Measurements from ENCODE around the gene SLC6A18.

The SLC6A18 gene

GRCh38 chr5:1235379-1235778 lies 10.2 kb downstream of the SLC6A18 start:
- DNase-seq (ENCODE audit: low spot score) = peak; percentile 57

DNA sequence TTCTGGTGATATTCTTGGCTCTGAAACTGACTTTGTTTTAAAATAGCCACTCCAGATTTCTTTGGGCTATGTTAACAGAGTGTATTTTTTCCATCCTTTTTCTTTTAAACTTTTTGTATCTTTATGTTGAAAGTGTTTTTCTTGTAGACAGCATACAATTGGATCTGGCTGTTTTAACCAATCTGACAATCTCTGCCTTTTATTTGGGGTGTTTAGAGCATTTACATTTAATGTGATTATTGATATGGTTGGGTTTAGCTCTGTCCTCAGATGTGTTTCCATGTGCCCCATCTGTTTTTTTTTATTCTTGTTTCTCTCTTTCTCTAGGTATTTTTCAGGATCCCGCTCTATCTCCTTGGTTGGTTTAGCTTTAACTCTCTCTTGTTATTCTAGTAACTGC lies 10.7 kb downstream of the SLC6A18 start:
- DNase-seq (ENCODE audit: low spot score) = no peak

DNA sequence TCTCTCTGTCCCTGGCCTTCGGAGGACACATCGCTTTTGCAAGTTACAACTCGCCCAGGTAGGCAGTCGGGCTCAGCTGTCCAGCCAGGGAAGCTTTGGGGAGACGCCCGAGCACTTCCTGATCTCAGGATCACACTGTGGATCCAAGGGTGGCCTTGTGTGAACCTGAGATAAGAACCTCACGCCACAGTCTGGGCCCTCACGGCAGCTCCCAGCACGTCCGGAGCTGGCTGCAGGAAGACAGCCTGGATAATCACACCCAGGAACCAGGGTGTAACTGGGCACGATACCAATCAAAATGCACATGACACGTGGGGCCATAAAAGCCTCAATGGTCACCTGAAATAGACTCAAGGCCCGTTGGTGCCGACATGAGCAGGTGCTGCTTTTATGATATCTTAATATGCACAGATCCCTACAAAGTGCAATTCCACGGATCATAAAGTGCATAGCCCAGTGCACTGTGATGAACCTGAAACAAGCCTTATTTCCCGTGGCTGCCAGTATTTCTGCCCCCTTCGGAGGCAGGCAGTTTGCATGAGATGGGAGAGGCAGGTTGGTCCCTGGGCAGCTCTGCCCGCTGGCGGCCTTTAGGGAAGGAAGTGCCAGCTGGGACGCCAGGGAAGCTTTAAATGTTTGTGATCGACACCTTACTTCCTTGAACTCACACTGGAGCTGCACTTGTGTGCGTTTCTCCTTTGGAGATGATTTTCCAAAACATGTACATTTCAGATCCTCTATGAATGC lies 14.5 kb downstream of the SLC6A18 start:
- DNase-seq (ENCODE audit: low spot score) = no peak

GRCh38 chr5:1240496-1241260 lies 15.5 kb downstream of the SLC6A18 start:
- no peak for DNase-seq (ENCODE audit: low spot score)

GRCh38 chr5:1241509-1242080 lies 16.4 kb downstream of the SLC6A18 start:
- DNase-seq (ENCODE audit: low spot score) = no peak

- DNase-seq (ENCODE audit: low spot score) = peak; percentile 44
Measured at GRCh38 chr5:1242733-1243486, 17.7 kb downstream of the SLC6A18 start.

DNA sequence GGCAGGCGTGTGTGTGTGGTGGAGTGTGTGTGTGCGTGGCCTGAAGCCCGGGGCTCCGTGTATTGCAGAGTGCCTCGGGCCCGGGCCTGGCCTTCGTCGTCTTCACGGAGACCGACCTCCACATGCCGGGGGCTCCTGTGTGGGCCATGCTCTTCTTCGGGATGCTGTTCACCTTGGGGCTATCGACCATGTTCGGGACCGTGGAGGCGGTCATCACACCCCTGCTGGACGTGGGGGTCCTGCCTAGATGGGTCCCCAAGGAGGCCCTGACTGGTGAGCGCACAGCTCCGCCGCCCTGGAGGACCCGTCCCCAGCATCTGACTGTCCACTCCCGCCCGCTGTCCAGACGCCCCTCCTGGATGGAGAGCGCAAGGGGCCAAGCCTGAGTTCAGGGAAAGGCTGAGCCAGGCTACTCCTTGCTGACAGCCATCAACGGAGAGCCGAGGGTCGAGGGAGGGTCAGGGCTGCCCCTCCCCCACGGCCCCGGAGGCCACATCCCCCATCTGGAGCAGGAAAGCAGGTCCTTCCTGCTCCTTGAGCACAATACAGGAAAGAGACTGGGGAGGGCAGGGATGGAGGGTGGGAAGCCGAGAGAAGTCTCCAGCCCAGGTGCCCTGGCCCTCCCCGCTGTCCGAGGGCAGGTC lies 18.4 kb downstream of the SLC6A18 start:
- no peak for DNase-seq (ENCODE audit: low spot score)

- no peak for DNase-seq (ENCODE audit: low spot score)
Measured at GRCh38 chr5:1244255-1244654, 19.1 kb downstream of the SLC6A18 start.

DNA sequence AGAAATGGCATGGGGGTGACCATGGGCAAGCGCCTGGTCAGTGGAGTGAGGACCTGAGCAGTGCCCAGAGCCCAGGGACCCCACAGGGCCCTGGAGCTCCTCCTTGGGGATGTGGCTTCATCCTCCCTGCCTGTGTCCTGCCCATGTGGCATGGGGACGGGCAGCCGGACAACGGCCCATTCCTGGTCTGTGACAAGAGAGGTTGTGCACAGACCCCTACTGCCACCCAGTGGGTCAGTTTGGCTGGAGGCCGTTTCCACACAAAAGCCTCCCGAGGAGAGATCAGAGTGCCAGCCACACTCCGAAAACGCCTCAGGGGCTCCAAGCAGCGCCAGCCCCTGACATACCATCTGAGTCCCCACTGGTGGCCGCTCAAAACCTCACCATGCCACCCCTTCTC lies 19.8 kb downstream of the SLC6A18 start:
- no peak for DNase-seq (ENCODE audit: low spot score)

DNA sequence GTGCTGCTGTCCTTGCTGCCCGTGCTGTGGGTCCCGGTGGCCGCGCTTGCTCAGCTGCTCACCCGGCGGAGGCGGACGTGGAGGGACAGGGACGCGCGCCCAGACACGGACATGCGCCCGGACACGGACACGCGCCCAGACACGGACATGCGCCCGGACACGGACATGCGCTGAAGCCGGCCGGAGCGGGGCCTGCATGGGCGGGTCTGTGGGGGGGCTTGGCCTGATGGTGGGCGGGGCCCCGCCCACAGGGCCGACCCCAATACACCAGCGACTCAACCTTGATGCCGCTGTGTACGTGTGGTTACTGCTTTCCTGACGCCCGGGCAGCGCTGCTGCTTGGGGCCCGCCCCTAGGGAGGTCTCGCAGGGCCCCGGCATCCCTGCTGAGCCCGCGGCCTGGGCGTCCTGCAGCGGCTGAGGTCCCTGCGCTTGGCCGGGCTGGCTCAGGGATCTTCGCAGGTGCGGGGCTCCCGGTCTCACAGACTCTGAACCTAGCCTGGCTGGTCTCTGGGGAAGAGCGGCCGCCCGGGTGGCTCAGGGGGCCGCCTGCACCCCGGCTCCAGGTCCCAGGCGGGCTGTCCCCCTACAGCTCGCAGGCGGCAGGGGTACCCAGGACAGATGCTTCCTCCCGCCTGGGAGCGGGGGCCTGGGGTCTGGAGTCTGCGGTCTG lies 20.9 kb downstream of the SLC6A18 start:
- DNase-seq (ENCODE audit: low spot score) = no peak

DNA sequence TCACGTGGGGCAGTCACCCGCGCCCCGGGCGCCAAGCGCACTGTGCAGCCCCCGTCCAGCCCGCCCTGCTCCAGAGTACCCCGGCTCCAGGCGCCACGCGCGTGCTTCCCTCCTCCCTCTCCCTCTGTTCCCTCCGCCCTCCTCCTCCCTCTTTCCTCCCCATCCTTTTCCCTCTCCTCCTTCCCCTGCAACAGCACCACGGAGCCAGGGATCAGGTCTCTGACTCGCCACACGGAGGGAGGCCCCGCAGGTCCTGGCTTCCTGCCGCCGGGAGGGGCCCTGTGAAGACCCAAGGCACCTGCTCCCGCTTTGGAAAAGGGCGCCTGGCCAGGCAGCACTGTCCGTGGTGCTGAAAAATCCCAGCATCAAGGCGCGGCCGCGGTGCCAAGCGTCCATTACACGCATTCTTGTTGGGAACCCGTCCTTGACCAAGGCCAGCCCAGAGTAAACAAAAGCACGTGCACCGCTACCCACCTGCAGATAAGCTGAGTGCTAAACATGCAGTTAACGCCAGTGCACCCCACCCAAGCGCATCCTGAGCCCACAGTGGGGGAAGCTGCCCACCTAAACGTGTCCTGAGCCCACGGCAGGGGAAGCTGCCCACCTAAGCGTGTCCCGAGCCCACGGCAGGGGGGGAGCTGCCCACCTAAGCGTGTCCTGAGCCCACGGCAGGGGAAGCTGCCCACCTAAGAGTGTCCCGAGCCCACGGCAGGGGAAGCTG lies 21.7 kb downstream of the SLC6A18 start:
- DNase-seq (ENCODE audit: low spot score) = no peak

- DNase-seq (ENCODE audit: low spot score) = no peak
Measured at GRCh38 chr5:1247811-1248210, 22.6 kb downstream of the SLC6A18 start.

DNA sequence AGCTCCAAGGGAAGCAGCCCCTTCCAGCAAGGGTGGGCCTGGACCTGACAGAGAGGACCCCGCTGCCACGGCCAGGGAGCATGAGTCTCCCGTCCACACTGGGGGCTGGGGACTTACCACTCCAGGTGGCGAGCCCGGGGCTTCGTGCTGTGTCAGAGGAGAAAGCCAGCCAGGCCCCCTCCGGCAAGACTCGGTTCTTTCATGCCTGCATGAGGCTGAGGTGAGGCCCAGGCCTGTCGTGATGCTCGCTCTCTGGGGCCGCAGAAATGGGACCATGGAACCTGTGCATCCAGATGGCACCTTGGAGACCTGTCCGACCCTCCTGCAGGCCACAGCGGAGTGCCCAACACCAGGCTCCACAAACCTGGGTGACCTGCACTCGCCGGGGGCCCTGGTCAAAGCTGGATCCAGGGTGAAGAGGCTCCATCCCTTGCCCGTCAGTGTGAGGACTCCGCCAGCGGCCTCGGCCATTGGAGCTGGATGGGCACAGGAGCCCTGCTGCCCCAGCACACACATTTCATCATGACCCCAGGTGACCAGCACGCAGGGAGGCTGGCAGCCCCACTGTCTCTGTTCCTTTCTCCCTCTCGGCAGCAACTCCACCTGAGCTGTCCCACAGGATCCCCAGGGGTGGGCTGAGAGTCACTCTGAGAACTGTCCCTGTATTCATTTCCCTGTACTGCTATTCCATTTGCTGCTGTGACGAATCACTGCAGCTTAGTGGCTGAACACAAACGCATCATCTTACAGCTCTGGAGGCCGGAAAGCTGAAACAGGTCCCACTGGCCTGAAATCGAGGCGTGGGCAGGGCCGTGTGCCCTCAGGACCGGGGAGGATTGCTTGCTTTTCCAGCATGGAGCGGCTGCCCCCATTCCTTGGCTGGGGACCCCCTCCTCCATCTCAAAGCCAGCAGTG lies 24.4 kb downstream of the SLC6A18 start:
- no peak for DNase-seq (ENCODE audit: low spot score)

DNA sequence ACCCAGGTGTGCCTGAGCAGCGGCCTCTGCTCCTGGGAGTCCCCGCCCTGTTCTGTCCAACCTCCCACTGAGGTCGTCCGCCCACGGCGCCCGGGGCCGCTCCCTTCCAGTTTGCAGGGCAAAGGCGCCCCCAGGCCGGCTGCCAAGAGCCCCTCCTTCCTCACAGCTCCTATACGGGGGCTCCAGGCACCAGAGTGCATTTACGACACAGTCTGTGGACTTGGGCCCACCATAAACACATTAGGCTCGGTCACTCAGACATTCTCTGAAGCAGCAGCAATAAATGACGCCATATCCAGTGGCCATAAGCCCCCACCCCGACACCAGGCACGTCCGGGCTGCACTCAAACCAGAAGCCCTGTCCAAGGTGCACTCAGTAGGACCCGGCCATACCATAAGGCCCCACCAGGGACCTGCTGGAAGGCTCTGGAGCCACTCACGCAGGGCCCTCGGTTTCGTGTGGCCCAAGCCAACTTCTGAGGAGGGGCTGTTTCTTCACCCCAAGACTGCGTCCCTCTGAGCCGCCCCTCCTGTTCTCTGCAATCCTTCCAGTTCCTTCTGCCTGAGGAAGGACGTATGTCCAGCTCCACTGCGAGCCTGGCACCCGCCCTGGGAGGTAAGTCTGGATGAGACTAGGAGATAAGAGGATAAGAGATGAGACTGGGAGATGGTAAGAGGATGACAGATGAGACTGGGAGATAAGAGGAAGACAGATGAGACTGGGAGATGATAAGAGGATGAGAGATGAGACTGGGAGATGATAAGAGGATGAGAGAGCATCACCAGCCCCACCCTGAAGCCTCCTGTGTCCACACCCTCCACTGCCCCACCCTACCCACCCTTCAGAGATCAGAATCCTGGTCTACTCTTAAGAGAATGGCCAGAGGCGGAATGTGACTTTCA lies 26.7 kb downstream of the SLC6A18 start:
- DNase-seq (ENCODE audit: low spot score) = no peak

DNA sequence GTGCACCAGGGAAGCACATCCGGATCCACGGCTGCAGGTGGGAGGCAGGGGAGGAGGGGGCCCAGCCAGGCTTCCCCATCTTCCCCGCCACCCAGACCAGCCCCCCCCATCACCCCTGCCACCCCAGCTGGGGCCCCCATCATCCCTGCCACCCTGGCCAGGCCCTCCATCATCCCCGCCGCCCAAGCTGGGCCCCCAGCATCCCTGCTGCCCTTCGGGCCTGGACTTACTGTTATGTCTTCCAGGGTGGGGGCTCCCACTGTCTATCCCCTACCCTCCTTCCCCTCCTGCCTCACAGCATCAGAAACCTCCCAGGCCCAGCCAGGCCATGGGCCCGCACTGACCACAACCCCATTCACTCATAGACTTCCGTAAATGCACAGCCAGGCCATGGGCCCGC lies 27.5 kb downstream of the SLC6A18 start:
- DNase-seq (ENCODE audit: low spot score) = no peak

DNA sequence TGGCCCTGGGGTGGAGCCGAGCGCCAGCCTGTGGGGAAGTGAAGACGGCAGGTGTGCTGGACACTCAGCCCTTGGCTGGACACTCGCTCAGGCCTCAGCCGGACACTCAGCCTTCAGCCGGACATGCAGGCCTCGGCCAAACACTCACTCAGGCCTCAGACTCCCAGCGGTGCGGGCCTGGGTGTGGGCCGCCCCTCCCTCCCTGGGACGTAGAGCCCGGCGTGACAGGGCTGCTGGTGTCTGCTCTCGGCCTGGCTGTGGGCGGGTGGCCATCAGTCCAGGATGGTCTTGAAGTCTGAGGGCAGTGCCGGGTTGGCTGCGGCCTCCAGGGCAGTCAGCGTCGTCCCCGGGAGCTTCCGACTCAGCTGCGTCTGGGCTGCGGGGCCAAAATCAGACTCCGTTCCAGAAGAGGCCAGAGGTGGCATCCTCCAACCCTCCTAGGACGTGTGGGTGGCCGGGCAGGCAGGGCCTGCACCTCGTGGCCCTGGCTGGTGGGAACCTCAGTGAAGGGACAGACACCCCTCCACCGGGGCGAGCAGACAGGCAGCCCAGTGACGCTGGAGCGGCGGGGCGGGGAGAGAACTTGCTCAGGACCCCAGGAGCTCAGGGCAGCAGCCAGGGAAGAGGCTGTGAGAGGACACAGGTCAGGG lies 28.4 kb downstream of the SLC6A18 start:
- no peak for DNase-seq (ENCODE audit: low spot score)

DNA sequence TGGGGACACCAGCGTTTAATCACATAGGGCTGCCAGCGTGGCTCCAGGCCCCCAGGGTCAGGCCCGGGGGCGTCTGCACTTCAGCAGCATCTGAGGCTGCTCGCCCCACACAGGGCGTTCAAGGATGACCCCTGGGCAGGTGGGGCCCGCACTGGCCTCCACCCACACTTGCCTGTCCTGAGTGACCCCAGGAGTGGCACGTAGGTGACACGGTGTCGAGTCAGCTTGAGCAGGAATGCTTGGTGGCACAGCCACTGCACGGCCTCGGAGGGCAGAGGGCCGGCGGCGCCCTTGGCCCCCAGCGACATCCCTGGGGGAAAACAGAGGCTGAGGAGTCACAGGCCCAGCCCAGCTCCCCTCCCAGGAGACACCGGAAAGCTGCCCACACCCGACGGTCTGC lies 29.0 kb downstream of the SLC6A18 start:
- DNase-seq (ENCODE audit: low spot score) = no peak

- DNase-seq (ENCODE audit: low spot score) = no peak
Measured at GRCh38 chr5:1255081-1255561, 29.9 kb downstream of the SLC6A18 start.

All from NAMALWA (cell line).